Measurements from ENCODE around the gene PCDHGA10.
"Not testable (repeated sequence)": the region's sequence is repeated elsewhere in the genome, so short reads cannot be mapped to it uniquely, and the experiment has no call there.

The PCDHGA10 gene

GRCh38 chr5:141373673-141374317, 39.0 kb upstream of the PCDHGA10 start, which contains the start of gene PCDHGA6:
PCDHGA6 (plus strand) TSS chr5:141373891; CDS start chr5:141374084, 193 bp downstream.
- no peak for DNase-seq (ENCODE audit: low spot score)
- TF ChIP-seq CTCF (IDR thresholded peaks at IDR 0.05; ENCODE audit: extremely low read depth, missing control alignments): no peak

GRCh38 chr5:141374627-141375026, 38.2 kb upstream of the PCDHGA10 start:
- no peak for DNase-seq (ENCODE audit: low spot score)

GRCh38 chr5:141375444-141376155, 37.2 kb upstream of the PCDHGA10 start:
- DNase-seq (ENCODE audit: low spot score): not testable (repeated sequence)

More at GRCh38 chr5:141374627-141375026, 38.2 kb upstream of the PCDHGA10 start:
- TF ChIP-seq CTCF (IDR thresholded peaks at IDR 0.05; ENCODE audit: extremely low read depth, missing control alignments): no peak

GRCh38 chr5:141382469-141383294, 30.1 kb upstream of the PCDHGA10 start, which contains the start of gene PCDHGA7:
PCDHGA7 (plus strand) TSS chr5:141382742; CDS start chr5:141382900, 158 bp downstream.
- TF ChIP-seq CTCF (IDR thresholded peaks at IDR 0.05; ENCODE audit: extremely low read depth, missing control alignments): peak; percentile 30
- DNase-seq (ENCODE audit: low spot score): peak; percentile 65

GRCh38 chr5:141383345-141383744, 29.4 kb upstream of the PCDHGA10 start:
- DNase-seq (ENCODE audit: low spot score): no peak
- TF ChIP-seq CTCF (IDR thresholded peaks at IDR 0.05; ENCODE audit: extremely low read depth, missing control alignments): no peak

GRCh38 chr5:141384471-141385267, 28.1 kb upstream of the PCDHGA10 start:
- no peak for TF ChIP-seq CTCF (IDR thresholded peaks at IDR 0.05; ENCODE audit: extremely low read depth, missing control alignments)

More at GRCh38 chr5:141384471-141385267, 28.1 kb upstream of the PCDHGA10 start:
- no peak for DNase-seq (ENCODE audit: low spot score)

Data from GM20000 (cell line).